Stimulated activated CD4-positive, alpha-beta T cell treated with anti-CD3 and anti-CD28 coated beads, Interleukin-4, amount 100 ng/mL, for 48 hours (primary cell): Measurements from ENCODE around the gene FGF6.

Experiments
- DNase-seq, 2 donors: peaks; one replicate each; pipeline ENCODE4 v3.0.0-alpha.2; 2020; ENCODE audit warnings: low read depth in 2 of 2

Gene FGF6

GRCh38 chr12:4447151-4447550, 1.5 kb upstream of the FGF6 start:
- DNase-seq, result no peak

- no peak for DNase-seq
Measured at GRCh38 chr12:4446335-4446734, 720 bp upstream of the FGF6 start.

GRCh38 chr12:4444031-4444430, 1.6 kb downstream of the FGF6 start:
- DNase-seq, result no peak

GRCh38 chr12:4443616-4444015, 2.0 kb downstream of the FGF6 start:
- no peak for DNase-seq

- no peak for DNase-seq
Measured at GRCh38 chr12:4441355-4442335, 4.0 kb downstream of the FGF6 start.

- no peak for DNase-seq
Measured at GRCh38 chr12:4440187-4440941, 5.3 kb downstream of the FGF6 start.

GRCh38 chr12:4439736-4440135, 5.9 kb downstream of the FGF6 start:
- DNase-seq, result no peak

- no peak for DNase-seq
Measured at GRCh38 chr12:4438834-4439596, 6.6 kb downstream of the FGF6 start.

- DNase-seq, result no peak
Measured at GRCh38 chr12:4435537-4435936, 10.1 kb downstream of the FGF6 start.

GRCh38 chr12:4434706-4435425, 10.7 kb downstream of the FGF6 start:
- no peak for DNase-seq

GRCh38 chr12:4434301-4434700, 11.3 kb downstream of the FGF6 start:
- no peak for DNase-seq

- no peak for DNase-seq
Measured at GRCh38 chr12:4433745-4434058, 11.9 kb downstream of the FGF6 start.

GRCh38 chr12:4432878-4433744, 12.5 kb downstream of the FGF6 start:
- no peak for DNase-seq

GRCh38 chr12:4431866-4432265, 13.7 kb downstream of the FGF6 start:
- no peak for DNase-seq

- DNase-seq, result no peak
Measured at GRCh38 chr12:4431436-4431835, 14.2 kb downstream of the FGF6 start.

GRCh38 chr12:4424422-4424821, 21.2 kb downstream of the FGF6 start:
- DNase-seq, result no peak

GRCh38 chr12:4423528-4424195, 22.0 kb downstream of the FGF6 start:
- no peak for DNase-seq

GRCh38 chr12:4422985-4423384, 22.6 kb downstream of the FGF6 start:
- DNase-seq, result no peak

GRCh38 chr12:4421590-4422031, 24.0 kb downstream of the FGF6 start:
- DNase-seq, result peak in 1 of 2 donors; percentile 14

- DNase-seq, result no peak
Measured at GRCh38 chr12:4420138-4420670, 25.4 kb downstream of the FGF6 start.
